ENCODE measurements around the gene KAZN. TPM values are rescaled to one million over a fixed set of nuclear protein-coding genes. Genes with fewer than 3 reads are reported as not detected.

Gene KAZN
- polyA plus RNA-seq, 1 experiment: 3.7 TPM

GRCh38 chr1:14871218-14871970 is 272.9 kb downstream of the KAZN start:
- TF ChIP-seq CTCF (IDR thresholded peaks at IDR 0.05; ENCODE audit: low read depth, low read length): no peak
- ChIA-PET CTCF (no interaction called here), POLR2A (no interaction called here)
- Histone ChIP-seq H3K4me3 (ENCODE audit: low read depth, low read length) (no peak overlapping the region), H3K27ac (ENCODE audit: low read depth, low read length) (no peak overlapping the region), H3K27me3 (ENCODE audit: control insufficient read depth, insufficient read depth, low read length) (peaks cover 7% of the 10 kb centered on the region), H3K9me3 (ENCODE audit: control insufficient read depth, insufficient read depth, low read length) (no peaks in the 10 kb centered on the region)
- no peak for DNase-seq (ENCODE audit: low read depth, low spot score)

GRCh38 chr1:14872762-14873161 is 274.3 kb downstream of the KAZN start:
- no peak overlapping the region for H3K4me3 ChIP-seq (ENCODE audit: low read depth, low read length)
- ChIA-PET POLR2A (no interaction called here), CTCF (no interaction called here)
- no peaks in the 10 kb centered on the region for H3K9me3 ChIP-seq (ENCODE audit: control insufficient read depth, insufficient read depth, low read length)
- no peak for DNase-seq (ENCODE audit: low read depth, low spot score)
- H3K27ac ChIP-seq (ENCODE audit: low read depth, low read length): no peak overlapping the region
- no peak for TF ChIP-seq CTCF (IDR thresholded peaks at IDR 0.05; ENCODE audit: low read depth, low read length)
- peaks cover 9% of the 10 kb centered on the region for H3K27me3 ChIP-seq (ENCODE audit: control insufficient read depth, insufficient read depth, low read length)

- POLR2A ChIA-PET: no interaction called here
- no peak for TF ChIP-seq CTCF (IDR thresholded peaks at IDR 0.05; ENCODE audit: low read depth, low read length)
- CTCF ChIA-PET: interaction anchor here (0.6 kb wide), 1 partner anchor 89 kb away, joined by 3 read pairs; no protein-coding TSS in a partner anchor
- DNase-seq (ENCODE audit: low read depth, low spot score): no peak
- Histone ChIP-seq H3K27ac (ENCODE audit: low read depth, low read length) (no peak overlapping the region), H3K4me3 (ENCODE audit: low read depth, low read length) (no peak overlapping the region), H3K27me3 (ENCODE audit: control insufficient read depth, insufficient read depth, low read length) (peaks cover 9% of the 10 kb centered on the region), H3K9me3 (ENCODE audit: control insufficient read depth, insufficient read depth, low read length) (no peaks in the 10 kb centered on the region)
Measured at GRCh38 chr1:14873677-14874076, 275.2 kb downstream of the KAZN start.

- H3K9me3 ChIP-seq (ENCODE audit: control insufficient read depth, insufficient read depth, low read length): no peaks in the 10 kb centered on the region
- POLR2A ChIA-PET: interaction anchor here (0.7 kb wide), 1 partner anchor 112 kb away, joined by 3 read pairs; no protein-coding TSS in a partner anchor
- H3K4me3 ChIP-seq (ENCODE audit: low read depth, low read length): no peak overlapping the region
- peaks cover 12% of the 10 kb centered on the region for H3K27me3 ChIP-seq (ENCODE audit: control insufficient read depth, insufficient read depth, low read length)
- DNase-seq (ENCODE audit: low read depth, low spot score): no peak
- TF ChIP-seq CTCF (IDR thresholded peaks at IDR 0.05; ENCODE audit: low read depth, low read length): no peak
- CTCF ChIA-PET: interaction anchor here (0.7 kb wide), 3 partner anchors 36 to 152 kb away, joined by 3 to 5 read pairs (median 4); no protein-coding TSS in a partner anchor
- H3K27ac ChIP-seq (ENCODE audit: low read depth, low read length): no peak overlapping the region
Measured at GRCh38 chr1:14875524-14876509, 277.3 kb downstream of the KAZN start.
